ENCODE measurements around the gene CLPTM1L. TPM values are rescaled to one million over a fixed set of nuclear protein-coding genes. Genes with fewer than 3 reads are reported as not detected.

CLPTM1L gene
- total and polyA plus RNA-seq, 2 donors (not counting 1 experiment from before 2014, with no cell fraction given), result 78.4 to 99.9 TPM

GRCh38 chr5:1272201-1272600 is 72.7 kb downstream of the CLPTM1L start:
- POLR2A ChIA-PET, result no interaction called here
- Histone ChIP-seq H3K9ac (ENCODE audit: low read length) (no peak overlapping the region), H3K9me3 (ENCODE audit: control extremely low read depth in 1 of 3, control insufficient read depth in 2 of 3, insufficient read depth in 1 of 3, low read length in 2 of 3) (no peaks in the 10 kb centered on the region), H2AFZ (ENCODE audit: insufficient read depth, low read depth, low read length, poor library complexity, severe bottlenecking) (no peak overlapping the region), H3K36me3 (replicated peaks in 1 of 2; ENCODE audit: control extremely low read depth in 1 of 2, control insufficient read depth in 1 of 2, extremely low read depth in 1 of 2, insufficient read depth in 2 of 2, low read length in 1 of 2) (no peaks in the 10 kb centered on the region), H3K79me2 (ENCODE audit: control insufficient read depth, insufficient read depth, low read length) (no peaks in the 10 kb centered on the region), H3K27ac (ENCODE audit: low read length in 2 of 2) (no peak overlapping the region), H3K4me1 (ENCODE audit: control insufficient read depth in 2 of 2, insufficient read depth in 2 of 2, low read length in 2 of 2) (no peaks in the 10 kb centered on the region), H4K20me1 (ENCODE audit: control insufficient read depth, insufficient read depth, low read length, poor library complexity, severe bottlenecking) (no peaks in the 10 kb centered on the region), H3K4me2 (replicated peaks; ENCODE audit: low read depth, low read length, poor library complexity, severe bottlenecking) (no peak overlapping the region), H3K4me3 (ENCODE audit: control extremely low read depth in 1 of 5, extremely low read depth in 1 of 5, insufficient read depth in 1 of 5, low read depth in 2 of 5, low read length in 4 of 5) (no peak overlapping the region), H3K27me3 (replicated peaks in 1 of 4; ENCODE audit: control extremely low read depth in 1 of 4, control insufficient read depth in 3 of 4, insufficient read depth in 4 of 4, low read length in 3 of 4) (no peaks in the 10 kb centered on the region)
- DNase-seq (no peak), ATAC-seq (ENCODE audit: low read depth) (no peak)
- 99% methylated on average over 12 of the region's 21 CpGs for WGBS (ENCODE audit: insufficient coverage)
- intact Hi-C loops (cut with micrococcal nuclease), result no loop called here
- TF ChIP-seq EZH2 (IDR thresholded peaks at IDR 0.05; ENCODE audit: borderline replicate concordance, insufficient read depth, low read depth, low read length, poor library complexity, severe bottlenecking) (no peak), CTCF (IDR thresholded peaks at IDR 0.05) (no peak)
- H3K4me3 Mint-ChIP-seq, result no peak overlapping the region
- no peak overlapping the region for H3K27ac Mint-ChIP-seq
- H3K27me3 Mint-ChIP-seq, result no peaks in the 10 kb centered on the region
- CTCF ChIA-PET, result no interaction called here
- H3K4me1 Mint-ChIP-seq, result no peaks in the 10 kb centered on the region
- H3K9me3 Mint-ChIP-seq (ENCODE audit: insufficient read depth), result no peaks in the 10 kb centered on the region

GRCh38 chr5:1270933-1271914 is 73.7 kb downstream of the CLPTM1L start:
- 98% methylated on average over 39 of the region's 39 CpGs for WGBS (ENCODE audit: insufficient coverage)
- Mint-ChIP-seq H3K27ac (no peak overlapping the region), H3K9me3 (ENCODE audit: insufficient read depth) (no peaks in the 10 kb centered on the region), H3K27me3 (no peaks in the 10 kb centered on the region), H3K4me3 (no peak overlapping the region), H3K4me1 (no peaks in the 10 kb centered on the region)
- H3K9me3 ChIP-seq (ENCODE audit: control extremely low read depth in 1 of 3, control insufficient read depth in 2 of 3, insufficient read depth in 1 of 3, low read length in 2 of 3), result no peaks in the 10 kb centered on the region
- H3K9ac ChIP-seq (ENCODE audit: low read length), result no peak overlapping the region
- no peak overlapping the region for H3K4me3 ChIP-seq (ENCODE audit: control extremely low read depth in 1 of 5, extremely low read depth in 1 of 5, insufficient read depth in 1 of 5, low read depth in 2 of 5, low read length in 4 of 5)
- H4K20me1 ChIP-seq (ENCODE audit: control insufficient read depth, insufficient read depth, low read length, poor library complexity, severe bottlenecking), result no peaks in the 10 kb centered on the region
- no peak for DNase-seq
- POLR2A ChIA-PET, result no interaction called here
- H2AFZ ChIP-seq (ENCODE audit: insufficient read depth, low read depth, low read length, poor library complexity, severe bottlenecking), result no peak overlapping the region
- H3K36me3 ChIP-seq (replicated peaks in 1 of 2; ENCODE audit: control extremely low read depth in 1 of 2, control insufficient read depth in 1 of 2, extremely low read depth in 1 of 2, insufficient read depth in 2 of 2, low read length in 1 of 2), result no peaks in the 10 kb centered on the region
- no peak overlapping the region for H3K4me2 ChIP-seq (replicated peaks; ENCODE audit: low read depth, low read length, poor library complexity, severe bottlenecking)
- H3K4me1 ChIP-seq (ENCODE audit: control insufficient read depth in 2 of 2, insufficient read depth in 2 of 2, low read length in 2 of 2), result no peaks in the 10 kb centered on the region
- H3K27me3 ChIP-seq (replicated peaks in 1 of 4; ENCODE audit: control extremely low read depth in 1 of 4, control insufficient read depth in 3 of 4, insufficient read depth in 4 of 4, low read length in 3 of 4), result no peaks in the 10 kb centered on the region
- CTCF ChIA-PET, result no interaction called here
- no peak overlapping the region for H3K27ac ChIP-seq (ENCODE audit: low read length in 2 of 2)
- intact Hi-C loops (cut with micrococcal nuclease), result no loop called here
- ATAC-seq (ENCODE audit: low read depth), result no peak
- TF ChIP-seq EZH2 (IDR thresholded peaks at IDR 0.05; ENCODE audit: borderline replicate concordance, insufficient read depth, low read depth, low read length, poor library complexity, severe bottlenecking) (no peak), CTCF (IDR thresholded peaks at IDR 0.05) (no peak)
- H3K79me2 ChIP-seq (ENCODE audit: control insufficient read depth, insufficient read depth, low read length), result no peaks in the 10 kb centered on the region
